ENCODE results near the gene NHLRC4. TPM values are rescaled to one million over a fixed set of nuclear protein-coding genes. Genes with fewer than 3 reads are reported as not detected.
A peak's percentile ranks its signal among the peaks of the same experiment; 100 is the strongest.

The NHLRC4 gene
- polyA plus RNA-seq, 1 of the 3 experiments (the other 2 are of a cell fraction): 0.69 TPM

DNA sequence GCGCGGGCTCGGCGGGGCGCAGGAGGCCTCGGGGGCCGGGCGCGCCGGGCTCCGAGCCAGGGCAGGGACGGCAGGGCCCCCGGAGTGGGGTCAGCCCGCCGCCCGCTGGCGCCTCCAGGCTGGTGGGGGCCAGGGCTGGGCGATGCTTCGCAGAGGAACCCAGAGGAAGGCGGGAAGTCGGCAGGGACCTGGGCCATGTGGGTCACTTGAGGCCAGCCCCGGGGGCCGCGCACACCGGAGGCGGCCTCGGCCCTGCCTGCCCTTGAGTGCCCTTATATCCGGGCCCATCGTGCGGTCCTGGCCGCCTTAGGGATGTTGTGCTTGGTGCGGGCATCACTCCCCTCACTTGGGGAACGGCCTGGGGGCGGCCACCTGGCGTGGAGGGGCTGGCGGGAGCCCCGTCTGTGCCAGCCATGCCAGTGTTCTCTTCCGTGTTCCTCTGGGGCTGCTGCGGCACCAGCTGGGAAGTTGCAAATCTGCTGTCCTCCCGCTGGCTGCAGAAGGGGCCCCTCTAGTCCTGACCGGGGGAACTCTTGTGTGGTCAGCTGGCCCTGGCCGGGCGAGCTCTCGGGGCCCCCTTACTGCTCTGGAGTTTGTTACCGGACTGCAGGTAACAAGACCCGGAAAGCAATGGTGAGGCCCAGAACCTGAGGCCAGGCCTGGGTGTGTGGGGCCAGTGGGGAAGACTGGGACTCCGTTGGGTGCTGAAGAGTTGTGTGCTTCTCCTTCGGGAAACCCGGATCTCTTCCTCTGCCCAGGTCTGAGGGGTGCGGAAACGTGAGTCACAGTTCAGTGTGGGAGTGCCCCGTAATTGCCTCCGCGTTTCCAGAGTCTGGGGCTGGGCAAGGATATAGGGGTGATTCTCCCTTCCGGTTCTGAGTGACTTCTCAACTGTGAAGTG lies 38.4 kb upstream of the NHLRC4 start:
- Histone ChIP-seq H3K36me3 (replicated peaks in 1 of 2; ENCODE audit: control insufficient read depth in 1 of 2, insufficient read depth in 2 of 2, low read length in 1 of 2) (peaks cover 0 to 7% of the 10 kb centered on the region in 2 experiments), H3K4me3 (ENCODE audit: low read depth in 2 of 2, low read length in 1 of 2) (peak overlapping the region; percentile 83 to 95), H3F3A (replicated peaks; ENCODE audit: insufficient read depth) (peaks cover 26% of the 10 kb centered on the region), H3K9me3 (no peaks in the 10 kb centered on the region), H3K27ac (ENCODE audit: low read depth in 2 of 2, low read length in 1 of 2) (peak overlapping the region; percentile 70 to 78), H3K9me2 (no peaks in the 10 kb centered on the region), H3K9ac (peak overlapping the region; percentile 87), H3K4me2 (peak overlapping the region; percentile 100), H4K20me1 (ENCODE audit: insufficient read depth) (peaks cover 61% of the 10 kb centered on the region), H3K79me2 (ENCODE audit: insufficient read depth) (peaks cover 72% of the 10 kb centered on the region), H3K27me3 (ENCODE audit: insufficient read depth) (no peaks in the 10 kb centered on the region), H3K4me1 (ENCODE audit: control insufficient read depth in 1 of 2, insufficient read depth in 2 of 2, low read depth in 1 of 2, low read length in 1 of 2) (peaks cover 11 to 25% of the 10 kb centered on the region in 2 experiments; a peak in 3 of 4 replicates), H2AFZ (ENCODE audit: low read depth) (no peak overlapping the region)
- TF ChIP-seq YY1 (IDR thresholded peaks at IDR 0.05; ENCODE audit: low read depth) (0 out of 2 replicates have a peak, but pooled peaks have one; percentile 14), FOSL2 (IDR thresholded peaks at IDR 0.05; ENCODE audit: borderline replicate concordance, low read depth) (peak; percentile 57; the same call in 1 of the 2 replicates), RFX5 (IDR thresholded peaks at IDR 0.05; ENCODE audit: low read length) (no peak), MAX (IDR thresholded peaks at IDR 0.05; ENCODE audit: low read depth) (peak; percentile 49; the same call in 1 of the 2 replicates), GATA2 (CRISPR knock-in tag; IDR thresholded peaks at IDR 0.05) (no peak), ELF1 (IDR thresholded peaks at IDR 0.05) (peak; percentile 35), MXI1 (IDR thresholded peaks at IDR 0.05; ENCODE audit: low read depth, low read length) (peak; percentile 33; the same call in 1 of the 2 replicates)
- ChIA-PET CTCF (interaction anchor here (0.8 to 1.1 kb wide), 3 partner anchors 12 to 120 kb away, joined by 3 to 4 read pairs (median 3); no protein-coding TSS in a partner anchor), POLR2A (interaction anchor here (1.2 kb wide), 1 partner anchor 37 kb away, joined by 5 read pairs; no protein-coding TSS in a partner anchor)
- 2% methylated on average over 19 of the region's 55 CpGs for WGBS (ENCODE audit: low lambda C conversion rate)
- peak; percentile 76 for DNase-seq

GRCh38 chr16:529012-529575 lies 37.7 kb upstream of the NHLRC4 start:
- Histone ChIP-seq H4K20me1 (ENCODE audit: insufficient read depth) (peaks cover 68% of the 10 kb centered on the region), H3K9me2 (no peaks in the 10 kb centered on the region), H3K9ac (peak overlapping the region; percentile 87), H3K27me3 (ENCODE audit: insufficient read depth) (no peaks in the 10 kb centered on the region), H3K36me3 (replicated peaks in 1 of 2; ENCODE audit: control insufficient read depth in 1 of 2, insufficient read depth in 2 of 2, low read length in 1 of 2) (peaks cover 0 to 7% of the 10 kb centered on the region in 2 experiments), H3K4me3 (ENCODE audit: low read depth in 2 of 2, low read length in 1 of 2) (peak overlapping the region; percentile 83 to 95), H3K4me2 (peak overlapping the region; percentile 100), H3K4me1 (ENCODE audit: control insufficient read depth in 1 of 2, insufficient read depth in 2 of 2, low read depth in 1 of 2, low read length in 1 of 2) (peaks cover 11 to 25% of the 10 kb centered on the region in 2 experiments; a peak in 3 of 4 replicates), H3F3A (replicated peaks; ENCODE audit: insufficient read depth) (peaks cover 26% of the 10 kb centered on the region), H2AFZ (ENCODE audit: low read depth) (no peak overlapping the region), H3K79me2 (ENCODE audit: insufficient read depth) (peaks cover 80% of the 10 kb centered on the region), H3K9me3 (no peaks in the 10 kb centered on the region), H3K27ac (ENCODE audit: low read depth in 2 of 2, low read length in 1 of 2) (peak overlapping the region; percentile 70 to 78; a peak in 3 of 4 replicates)
- ChIA-PET CTCF (interaction anchor here (1.1 kb wide), 2 partner anchors 11 to 119 kb away, joined by 3 to 4 read pairs; no protein-coding TSS in a partner anchor), POLR2A (no interaction called here)
- no peak for DNase-seq
- 68% methylated on average over 5 of the region's 12 CpGs for WGBS (ENCODE audit: low lambda C conversion rate)
- TF ChIP-seq MEF2A (IDR thresholded peaks at IDR 0.05; ENCODE audit: borderline replicate concordance, low read depth) (no peak), POLR2AphosphoS5 (IDR thresholded peaks at IDR 0.05; ENCODE audit: low read depth, low read length) (no peak), JUND (IDR thresholded peaks at IDR 0.05) (no peak), ELF1 (IDR thresholded peaks at IDR 0.05) (no peak), SIN3A (IDR thresholded peaks at IDR 0.05; ENCODE audit: borderline replicate concordance, low read depth, low read length) (no peak), SMC3 (IDR thresholded peaks at IDR 0.05; ENCODE audit: low read depth, low read length) (no peak)
